Vagina (tissue), 2 donors: ENCODE measurements around the gene MRPL41.
"Not testable (repeated sequence)": the region's sequence is repeated elsewhere in the genome, so short reads cannot be mapped to it uniquely, and the experiment has no call there.

Experiments
- POLR2A ChIP-seq, 2 donors: fragments of 450-650 bp; IDR thresholded peaks; one replicate each; pipeline ENCODE4 v1.6.1; 2017; ENCODE audit warnings: antibody characterized with exemption in 2 of 2, mild to moderate bottlenecking in 2 of 2, moderate library complexity in 2 of 2
- POLR2AphosphoS5 ChIP-seq, 2 donors: sonication (generic); formaldehyde crosslinking; IDR thresholded peaks; one replicate each; pipeline ENCODE4 v1.9.0; 2017; ENCODE audit warnings: antibody characterized with exemption in 2 of 2, mild to moderate bottlenecking in 2 of 2, low read depth in 1 of 2; ENCODE audit not compliant: insufficient read depth in 1 of 2
- TF ChIP-seq, protein P1 (sequence below), 3 experiments: fragments of 450-650 bp in 2 of 3; fragments of 200-600 bp in 1 of 3; sonication (generic) in 1 of 3; IDR thresholded peaks; one replicate each; pipeline ENCODE4 v1.5.1; 2017 to 2019; ENCODE audit warnings: antibody characterized with exemption in 3 of 3, mild to moderate bottlenecking in 2 of 3, moderate library complexity in 2 of 3

- TF ChIP-seq, protein P1, sequence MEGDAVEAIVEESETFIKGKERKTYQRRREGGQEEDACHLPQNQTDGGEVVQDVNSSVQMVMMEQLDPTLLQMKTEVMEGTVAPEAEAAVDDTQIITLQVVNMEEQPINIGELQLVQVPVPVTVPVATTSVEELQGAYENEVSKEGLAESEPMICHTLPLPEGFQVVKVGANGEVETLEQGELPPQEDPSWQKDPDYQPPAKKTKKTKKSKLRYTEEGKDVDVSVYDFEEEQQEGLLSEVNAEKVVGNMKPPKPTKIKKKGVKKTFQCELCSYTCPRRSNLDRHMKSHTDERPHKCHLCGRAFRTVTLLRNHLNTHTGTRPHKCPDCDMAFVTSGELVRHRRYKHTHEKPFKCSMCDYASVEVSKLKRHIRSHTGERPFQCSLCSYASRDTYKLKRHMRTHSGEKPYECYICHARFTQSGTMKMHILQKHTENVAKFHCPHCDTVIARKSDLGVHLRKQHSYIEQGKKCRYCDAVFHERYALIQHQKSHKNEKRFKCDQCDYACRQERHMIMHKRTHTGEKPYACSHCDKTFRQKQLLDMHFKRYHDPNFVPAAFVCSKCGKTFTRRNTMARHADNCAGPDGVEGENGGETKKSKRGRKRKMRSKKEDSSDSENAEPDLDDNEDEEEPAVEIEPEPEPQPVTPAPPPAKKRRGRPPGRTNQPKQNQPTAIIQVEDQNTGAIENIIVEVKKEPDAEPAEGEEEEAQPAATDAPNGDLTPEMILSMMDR (IDR thresholded peaks at IDR 0.05): not testable (repeated sequence)
- not testable (repeated sequence) for TF ChIP-seq POLR2A (IDR thresholded peaks at IDR 0.05); POLR2AphosphoS5 (IDR thresholded peaks at IDR 0.05; ENCODE audit: insufficient read depth in 1 of 2, low read depth in 1 of 2)
Observed at GRCh38 chr9:137550958-137551263, 768 bp upstream of the MRPL41 start.
